AG04450 (cell line): ENCODE results near the gene SCFD2. TPM values are rescaled to one million over a fixed set of nuclear protein-coding genes. Genes with fewer than 3 reads are reported as not detected.

Experiments
- CTCF ChIA-PET: fragments of 300-600, 350-600 bp; formaldehyde crosslinking; extraction: SDS; loops from one replicate; lab custom pipeline; 2022; ENCODE audit warnings: antibody characterized with exemption, inconsistent platforms; lab: Charles Lee
- POLR2A ChIA-PET: fragments of 350-600 bp; formaldehyde crosslinking; extraction: SDS; loops from one replicate; lab custom pipeline; 2021; ENCODE audit warnings: antibody characterized with exemption, inconsistent platforms; lab: Yijun Ruan, JAX
- DNase-seq: peaks from one replicate; pipeline ENCODE4 v3.0.0-alpha.2; 2011; ENCODE audit warnings: low read depth, low spot score
- H3K27ac ChIP-seq: one replicate; pipeline ENCODE4 v1.5.1; 2012; ENCODE audit warnings: low read depth, low read length, control low read depth
- H3K27me3 ChIP-seq: one replicate; pipeline ENCODE4 v1.6.0; 2012; ENCODE audit warnings: low read length; ENCODE audit not compliant: control insufficient read depth, insufficient read depth
- H3K4me3 ChIP-seq: 2 replicates; pipeline ENCODE4 v1.5.1; 2011; ENCODE audit warnings: mild to moderate bottlenecking, low read depth, low read length, control low read depth
- H3K9me3 ChIP-seq: 2 replicates; pipeline ENCODE4 v1.5.1; 2012; ENCODE audit warnings: low read length; ENCODE audit not compliant: control insufficient read depth, insufficient read depth
- polyA plus RNA-seq: library from polyadenylated mRNA; depleted of rRNA; stranded (reverse); fragments of >200 nt; gene quantifications from 2 replicates; pipeline ENCODE4 v1.2.3, GENCODE V29; 2011
- TF ChIP-seq, protein P1 (sequence below): IDR thresholded peaks from 2 replicates; pipeline ENCODE4 v1.5.1; 2011; ENCODE audit warnings: low read depth, low read length, control low read depth, inconsistent platforms

SCFD2 gene
- polyA plus RNA-seq, 1 experiment: 16.4 TPM

DNA sequence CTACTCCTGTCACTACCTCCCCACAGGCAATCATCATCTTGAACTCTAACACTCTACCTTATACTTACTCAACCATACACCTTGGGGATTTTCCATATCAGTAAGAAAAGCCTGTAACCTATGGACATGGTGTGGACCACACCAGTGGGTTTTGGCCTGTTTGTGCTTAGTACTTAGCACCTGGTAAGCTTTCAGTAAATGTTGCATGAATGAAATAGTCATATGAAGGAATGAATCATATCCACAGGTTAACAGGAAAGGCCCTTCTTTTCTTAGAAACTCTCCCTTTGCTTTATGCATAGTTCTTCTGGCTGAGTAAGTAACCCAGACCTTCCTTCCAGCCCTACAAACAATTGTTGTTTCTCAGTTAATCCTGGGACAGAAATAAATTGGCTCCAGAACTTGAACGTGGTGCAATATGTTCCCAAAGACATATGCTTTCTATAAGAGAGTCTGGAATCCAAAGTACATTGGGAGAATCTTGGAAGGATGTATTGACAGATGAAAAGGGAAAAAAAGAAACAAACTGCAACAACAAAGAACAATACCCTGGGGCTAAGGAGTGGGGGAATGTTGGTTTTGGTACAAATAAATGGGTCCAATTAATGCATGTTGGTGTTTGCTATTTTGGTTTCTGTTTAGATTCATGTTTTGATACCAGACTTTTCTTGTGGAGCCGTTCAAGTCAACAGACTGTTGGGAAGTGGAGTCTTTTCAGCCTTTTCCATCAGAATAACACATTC, 475.9 kb downstream of the SCFD2 start:
- POLR2A ChIA-PET: no interaction called here
- CTCF ChIA-PET: no interaction called here
- Histone ChIP-seq H3K27ac (no peak overlapping the region), H3K9me3 (peaks cover 5% of the 10 kb centered on the region), H3K4me3 (no peak overlapping the region), H3K27me3 (no peaks in the 10 kb centered on the region)
- DNase-seq: no peak
- TF ChIP-seq, protein P1, sequence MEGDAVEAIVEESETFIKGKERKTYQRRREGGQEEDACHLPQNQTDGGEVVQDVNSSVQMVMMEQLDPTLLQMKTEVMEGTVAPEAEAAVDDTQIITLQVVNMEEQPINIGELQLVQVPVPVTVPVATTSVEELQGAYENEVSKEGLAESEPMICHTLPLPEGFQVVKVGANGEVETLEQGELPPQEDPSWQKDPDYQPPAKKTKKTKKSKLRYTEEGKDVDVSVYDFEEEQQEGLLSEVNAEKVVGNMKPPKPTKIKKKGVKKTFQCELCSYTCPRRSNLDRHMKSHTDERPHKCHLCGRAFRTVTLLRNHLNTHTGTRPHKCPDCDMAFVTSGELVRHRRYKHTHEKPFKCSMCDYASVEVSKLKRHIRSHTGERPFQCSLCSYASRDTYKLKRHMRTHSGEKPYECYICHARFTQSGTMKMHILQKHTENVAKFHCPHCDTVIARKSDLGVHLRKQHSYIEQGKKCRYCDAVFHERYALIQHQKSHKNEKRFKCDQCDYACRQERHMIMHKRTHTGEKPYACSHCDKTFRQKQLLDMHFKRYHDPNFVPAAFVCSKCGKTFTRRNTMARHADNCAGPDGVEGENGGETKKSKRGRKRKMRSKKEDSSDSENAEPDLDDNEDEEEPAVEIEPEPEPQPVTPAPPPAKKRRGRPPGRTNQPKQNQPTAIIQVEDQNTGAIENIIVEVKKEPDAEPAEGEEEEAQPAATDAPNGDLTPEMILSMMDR: no peak

DNA sequence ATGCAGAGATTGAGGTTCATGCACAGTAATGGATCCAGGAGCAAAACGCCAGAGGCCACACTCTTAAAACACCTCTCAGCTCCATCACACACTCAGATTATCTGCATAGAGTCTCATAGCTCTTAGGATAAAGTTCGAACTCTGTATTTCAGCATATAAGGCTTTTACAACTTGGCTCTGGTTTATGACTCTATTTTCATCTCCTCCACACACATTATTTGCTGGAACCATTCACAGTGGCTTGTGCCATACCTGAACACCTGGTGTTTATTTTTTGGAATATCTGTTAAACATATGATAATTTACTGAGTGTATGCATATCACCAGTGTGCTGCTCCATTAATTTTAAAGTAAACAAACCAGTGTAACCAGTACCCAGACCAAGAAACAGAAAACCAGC, 476.5 kb downstream of the SCFD2 start:
- H3K9me3 ChIP-seq: peaks cover 5% of the 10 kb centered on the region
- POLR2A ChIA-PET: no interaction called here
- H3K27ac ChIP-seq: no peak overlapping the region
- H3K27me3 ChIP-seq: no peaks in the 10 kb centered on the region
- CTCF ChIA-PET: no interaction called here
- DNase-seq: no peak
- TF ChIP-seq, protein P1: no peak
- no peak overlapping the region for H3K4me3 ChIP-seq

DNA sequence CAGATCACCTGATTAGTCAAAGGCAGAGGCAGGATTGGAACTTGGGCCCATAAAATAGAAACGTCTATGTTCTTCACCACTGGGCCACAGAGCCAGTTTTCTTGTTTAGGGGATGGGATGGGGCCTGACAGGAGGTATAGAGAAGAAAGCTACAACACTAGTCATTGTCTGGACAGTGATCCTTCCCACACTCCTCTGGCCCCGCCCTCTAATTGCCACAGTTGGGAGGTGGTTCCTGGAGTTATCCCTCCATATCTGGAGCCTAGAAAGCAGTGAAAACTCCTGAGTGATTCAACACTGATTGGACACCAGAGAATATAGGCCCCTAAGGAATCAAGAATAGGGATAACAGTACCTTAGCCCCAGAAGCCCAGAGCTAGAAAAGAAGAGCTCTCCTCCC, 480.9 kb downstream of the SCFD2 start:
- DNase-seq: no peak
- POLR2A ChIA-PET: no interaction called here
- H3K9me3 ChIP-seq: peaks cover 5% of the 10 kb centered on the region
- H3K27ac ChIP-seq: no peak overlapping the region
- CTCF ChIA-PET: no interaction called here
- H3K27me3 ChIP-seq: no peaks in the 10 kb centered on the region
- no peak overlapping the region for H3K4me3 ChIP-seq
- TF ChIP-seq, protein P1: no peak

DNA sequence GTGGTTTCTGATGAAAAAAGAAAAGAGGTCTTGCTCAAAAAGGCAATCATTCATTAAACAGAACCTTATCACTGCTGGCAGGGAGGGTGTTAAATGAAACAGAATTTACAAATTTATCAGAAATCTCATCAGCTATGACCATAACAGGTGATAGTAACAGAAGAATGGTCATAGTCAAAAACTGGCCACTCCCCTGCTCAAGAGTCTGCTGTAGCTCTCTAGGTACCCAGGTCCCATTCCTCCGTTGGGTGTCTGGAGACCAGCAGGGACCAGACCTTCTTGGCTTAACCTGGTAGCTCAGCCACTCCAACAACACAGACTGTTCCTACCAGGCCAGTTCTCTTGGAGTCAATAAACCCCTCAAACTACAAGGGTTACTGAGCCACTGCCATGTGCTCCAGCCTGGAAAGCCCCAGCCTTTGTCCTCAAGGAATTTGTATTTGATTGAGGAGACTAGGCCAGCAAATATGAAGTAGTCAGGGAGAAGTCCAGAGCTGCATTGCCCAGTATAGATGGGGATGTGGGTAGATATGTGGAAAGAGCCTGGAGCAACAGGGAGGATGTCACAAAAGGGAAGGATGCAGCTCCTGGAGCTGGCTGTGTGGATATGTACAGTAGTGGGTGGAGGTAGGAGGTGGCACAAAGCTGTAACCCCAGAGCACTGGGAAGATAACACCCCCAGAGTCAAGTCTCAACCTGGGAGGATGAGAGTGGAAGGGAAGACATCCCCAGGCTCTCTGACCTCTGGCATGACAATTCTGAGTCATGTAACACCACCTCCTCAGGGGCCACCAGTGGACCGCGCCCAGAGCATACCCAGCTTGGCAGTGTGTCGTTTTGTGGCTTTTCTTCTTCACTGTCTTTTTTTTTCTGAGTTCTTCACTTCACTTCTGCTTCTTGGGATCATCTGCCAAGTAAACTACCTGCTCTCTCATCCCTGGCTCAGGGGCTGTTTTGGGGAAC, 481.9 kb downstream of the SCFD2 start:
- Histone ChIP-seq H3K27me3 (no peaks in the 10 kb centered on the region), H3K4me3 (no peak overlapping the region), H3K27ac (no peak overlapping the region), H3K9me3 (peaks cover 5% of the 10 kb centered on the region)
- no peak for DNase-seq
- TF ChIP-seq, protein P1: no peak
- ChIA-PET POLR2A (no interaction called here), CTCF (interaction anchor here (1.6 kb wide), 1 partner anchor 28 kb away, joined by 10 read pairs; no protein-coding TSS in a partner anchor)
